Aorta (tissue), 5 donors: ENCODE results near the gene AP5Z1. TPM values are rescaled to one million over a fixed set of nuclear protein-coding genes. Genes with fewer than 3 reads are reported as not detected.
"Not testable (repeated sequence)": the region's sequence is repeated elsewhere in the genome, so short reads cannot be mapped to it uniquely, and the experiment has no call there.

ENCODE experiments used
- ATAC-seq: fragments of 200-7000 bp; cut with Tn5 transposase; one replicate; pipeline ENCODE4 v1.9.1; 2022; ENCODE audit warnings: moderate library complexity; ENCODE audit not compliant: low FRiP score
- DNase-seq, 2 donors: peaks; one replicate each; pipeline ENCODE4 v3.0.0-alpha.2; 2020
- H3K27ac ChIP-seq, 2 donors: one replicate each; pipeline ENCODE4 v1.5.1; 2013; ENCODE audit warnings: low read length in 2 of 2, mild to moderate bottlenecking in 2 of 2, moderate library complexity in 2 of 2, control low read depth in 1 of 2, inconsistent platforms in 1 of 2, low read depth in 1 of 2
- H3K27me3 ChIP-seq, 2 donors: one replicate each; pipeline ENCODE4 v1.6.1; 2013; ENCODE audit warnings: control low read depth in 1 of 2, low read length in 1 of 2, mild to moderate bottlenecking in 1 of 2, moderate library complexity in 1 of 2; ENCODE audit not compliant: insufficient read depth in 2 of 2, control insufficient read depth in 1 of 2
- H3K36me3 ChIP-seq, 2 donors: one replicate each; pipeline ENCODE4 v1.6.1; 2013; ENCODE audit warnings: control low read depth in 1 of 2, low read length in 1 of 2, mild to moderate bottlenecking in 1 of 2; ENCODE audit not compliant: insufficient read depth in 2 of 2, control insufficient read depth in 1 of 2
- H3K4me1 ChIP-seq, 2 donors: one replicate each; pipeline ENCODE4 v1.6.1; 2013; ENCODE audit warnings: low read length in 2 of 2, control low read depth in 1 of 2, mild to moderate bottlenecking in 1 of 2, moderate library complexity in 1 of 2; ENCODE audit not compliant: insufficient read depth in 2 of 2, control insufficient read depth in 1 of 2
- H3K4me3 ChIP-seq, 2 donors: one replicate each; pipeline ENCODE4 v1.5.1; 2013; ENCODE audit warnings: low read length in 2 of 2, control low read depth in 1 of 2, mild to moderate bottlenecking in 1 of 2
- H3K9me3 ChIP-seq: one replicate; pipeline ENCODE4 v1.6.1; 2013; ENCODE audit warnings: mild to moderate bottlenecking, low read length; ENCODE audit not compliant: control insufficient read depth
- WGBS, 2 donors: extraction: QIAGEN DNeasy Blood & Tissue Kit; methylation state at CpG; one replicate each; pipeline ENCODE4 v1.1.7; 2013; 5-methylcytosine and 5-hydroxymethylcytosine counted together
- intact Hi-C, 2 donors: fragments of 100-400 bp; cut with DNase I; formaldehyde crosslinking; loops; one replicate each; pipeline versions ENCODE4 v1.14.2 to v1.15.0; 2022
- polyA plus RNA-seq, 2 donors: library from polyadenylated mRNA; stranded (reverse); fragments of 200-250 nt; gene quantifications; one replicate each; pipeline ENCODE4 v1.2.3, GENCODE V29; 2013
- total RNA-seq, 2 donors: library from RNA; stranded (reverse); fragmentation: NEBNext Ultra II Directional; extraction: Animal tissue kit (Norgen Biotek cat#: 25700); gene quantifications; one replicate each; pipeline ENCODE4 v1.2.1, GENCODE V29; 2021
- donor health status: healthy with polysubstance abuse.
- donor health status: Bipolar disorder and iron deficiency.
- donor health status: DM: no; HTN: no; CAD: no.
- donor health status: DM: no; HTN: no; CAD: no.
- donor health status: DM: yes; HTN: yes; CAD: no.

The AP5Z1 gene
- total and polyA plus RNA-seq, 4 donors: 12.5 to 99.9 (median 38.0) TPM

GRCh38 chr7:4792537-4793126 is 17.2 kb downstream of the AP5Z1 start:
- Histone ChIP-seq H3K4me1 (no peaks in the 10 kb centered on the region), H3K4me3 (no peak overlapping the region), H3K27me3 (no peaks in the 10 kb centered on the region), H3K36me3 (peaks cover 0 to 12% of the 10 kb centered on the region in 2 donors), H3K27ac (no peak overlapping the region), H3K9me3 (no peaks in the 10 kb centered on the region)
- intact Hi-C loops: no loop called here
- peak in 1 of 2 donors; percentile 78 for DNase-seq
- WGBS, 2 donors: 70 to 71% methylated on average over 37 to 47 of the region's 47 CpGs
- peak; percentile 49 for ATAC-seq

DNA sequence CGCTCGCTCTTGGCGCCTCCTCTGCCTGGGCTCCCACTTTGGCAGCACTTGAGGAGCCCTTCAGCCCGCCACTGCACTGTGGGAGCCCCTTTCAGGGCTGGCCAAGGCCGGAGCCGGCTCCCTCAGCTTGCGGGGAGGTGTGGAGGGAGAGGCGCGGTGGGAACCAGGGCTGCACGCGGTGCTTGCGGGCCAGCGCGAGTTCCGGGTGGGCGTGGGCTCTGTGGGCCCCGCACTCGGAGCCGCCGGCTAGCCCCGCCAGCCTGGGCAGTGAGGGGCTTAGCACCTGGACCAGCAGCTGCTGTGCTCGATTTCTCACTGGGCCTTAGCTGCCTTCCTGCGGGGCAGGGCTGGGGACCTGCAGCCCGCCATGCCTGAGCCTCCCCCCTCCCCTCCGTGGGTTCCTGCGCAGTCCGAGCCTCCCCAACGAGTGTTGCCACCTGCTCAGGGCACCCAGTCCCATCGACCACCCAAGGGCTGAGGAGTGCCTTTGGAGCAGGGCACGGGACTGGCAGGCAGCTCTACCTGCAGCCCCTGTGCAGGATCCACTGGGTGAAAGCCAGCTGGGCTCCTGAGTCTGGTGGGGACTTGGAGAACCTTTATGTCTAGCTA is 18.1 kb downstream of the AP5Z1 start:
- ATAC-seq, H3K4me3 ChIP-seq, H3K9me3 ChIP-seq, DNase-seq, H3K27me3 ChIP-seq, H3K4me1 ChIP-seq, intact Hi-C loops, H3K27ac ChIP-seq: not testable (repeated sequence)
- 94 to 96% methylated on average over 28 to 30 of the region's 30 CpGs for WGBS, 2 donors
- H3K36me3 ChIP-seq: peaks cover 0 to 10% of the 10 kb centered on the region in 2 donors

- H3K27me3 ChIP-seq, H3K4me1 ChIP-seq, H3K36me3 ChIP-seq, H3K9me3 ChIP-seq, ATAC-seq, H3K27ac ChIP-seq, DNase-seq, intact Hi-C loops, H3K4me3 ChIP-seq: not testable (repeated sequence)
- 72 to 80% methylated on average over 12 to 14 of the region's 14 CpGs for WGBS, 2 donors
Observed at GRCh38 chr7:4794171-4794570, 18.7 kb downstream of the AP5Z1 start.

GRCh38 chr7:4794591-4795350 is 19.3 kb downstream of the AP5Z1 start:
- 84 to 87% methylated on average over 24 of the region's 24 CpGs for WGBS, 2 donors
- no peaks in the 10 kb centered on the region for H3K27me3 ChIP-seq
- intact Hi-C loops: loop anchor here in 1 of 2 donors (5.0 kb wide), 1 partner anchor 88 kb away; the partner anchor contains the start of gene RADIL
- no peak overlapping the region for H3K27ac ChIP-seq
- ATAC-seq: no peak
- H3K36me3 ChIP-seq: peaks cover 0 to 6% of the 10 kb centered on the region in 2 donors
- no peak overlapping the region for H3K4me3 ChIP-seq
- DNase-seq: no peak
- H3K4me1 ChIP-seq: no peaks in the 10 kb centered on the region
- no peaks in the 10 kb centered on the region for H3K9me3 ChIP-seq

DNA sequence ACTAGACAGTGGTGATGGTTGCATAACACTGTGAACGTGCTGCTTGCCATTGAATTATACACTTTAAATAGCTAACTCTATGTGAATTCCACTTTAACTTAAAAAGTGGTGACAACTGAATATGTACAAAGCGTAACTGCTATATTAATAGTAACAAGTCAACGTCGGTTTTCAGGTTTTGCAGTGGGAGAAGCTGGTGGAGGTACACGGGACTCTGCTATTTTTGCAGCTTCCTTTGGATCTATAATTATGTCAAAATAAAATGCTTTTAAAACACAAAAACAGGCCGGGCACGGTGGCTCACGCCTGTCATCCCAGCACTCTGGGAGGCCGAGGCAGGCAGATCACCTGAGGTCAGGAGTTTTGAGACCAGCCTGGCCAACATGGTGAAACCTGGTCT is 21.0 kb downstream of the AP5Z1 start:
- Histone ChIP-seq H3K27ac (no peak overlapping the region), H3K9me3 (no peaks in the 10 kb centered on the region), H3K4me1 (no peaks in the 10 kb centered on the region), H3K36me3 (no peaks in the 10 kb centered on the region), H3K4me3 (no peak overlapping the region), H3K27me3 (no peaks in the 10 kb centered on the region)
- ATAC-seq: no peak
- WGBS, 2 donors: 72 to 77% methylated on average over 9 of the region's 9 CpGs
- intact Hi-C loops: loop anchor here (2.0 to 5.0 kb wide), 2 partner anchors 86 to 288 kb away; partner anchors contain the start of gene RADIL (in 1 of the 2)
- DNase-seq: no peak

DNA sequence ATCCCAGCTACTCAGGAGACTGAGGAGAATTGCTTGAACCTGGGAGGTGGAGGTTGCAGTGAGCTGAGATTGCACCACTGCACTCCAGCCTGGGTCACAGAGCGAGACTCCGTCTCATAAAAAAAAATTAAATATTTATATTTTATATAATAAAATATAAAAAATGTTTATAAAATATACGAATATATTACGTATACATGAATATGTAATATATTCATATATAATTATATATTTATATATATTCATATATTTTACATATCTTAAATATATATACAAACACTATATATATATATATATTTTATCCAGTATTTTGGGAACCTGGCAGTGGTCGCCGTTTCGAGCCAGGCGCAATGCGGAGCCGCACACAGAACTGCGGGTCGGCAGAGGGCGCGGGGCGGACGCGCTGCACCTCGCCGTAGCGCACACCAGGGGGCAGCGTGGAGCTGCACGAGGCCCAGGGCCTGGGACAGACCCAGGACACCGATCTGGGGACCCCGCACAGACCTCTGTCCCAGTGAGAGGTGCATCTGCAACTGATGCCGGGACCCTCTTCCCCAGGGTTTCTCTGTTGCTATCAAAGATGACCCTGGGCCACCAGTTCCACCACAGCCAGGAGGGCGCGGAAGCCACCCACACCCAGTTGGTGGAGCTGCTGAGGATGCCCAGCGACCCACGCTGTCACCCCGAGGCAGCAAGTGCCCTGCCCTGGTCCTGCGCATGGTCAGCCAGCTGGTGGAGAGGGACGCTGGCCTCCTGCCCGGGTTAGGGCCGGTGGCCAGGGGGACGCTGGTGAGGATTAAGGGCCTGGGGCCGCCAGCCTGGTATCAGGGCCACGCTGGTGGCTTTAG is 22.7 kb downstream of the AP5Z1 start:
- intact Hi-C loops: loop anchor here (2.0 to 5.0 kb wide), 3 partner anchors 84 to 287 kb away; partner anchors contain the start of gene RADIL (in 2 of the 2)
- WGBS, 2 donors: 29 to 32% methylated on average over 37 of the region's 37 CpGs

DNA sequence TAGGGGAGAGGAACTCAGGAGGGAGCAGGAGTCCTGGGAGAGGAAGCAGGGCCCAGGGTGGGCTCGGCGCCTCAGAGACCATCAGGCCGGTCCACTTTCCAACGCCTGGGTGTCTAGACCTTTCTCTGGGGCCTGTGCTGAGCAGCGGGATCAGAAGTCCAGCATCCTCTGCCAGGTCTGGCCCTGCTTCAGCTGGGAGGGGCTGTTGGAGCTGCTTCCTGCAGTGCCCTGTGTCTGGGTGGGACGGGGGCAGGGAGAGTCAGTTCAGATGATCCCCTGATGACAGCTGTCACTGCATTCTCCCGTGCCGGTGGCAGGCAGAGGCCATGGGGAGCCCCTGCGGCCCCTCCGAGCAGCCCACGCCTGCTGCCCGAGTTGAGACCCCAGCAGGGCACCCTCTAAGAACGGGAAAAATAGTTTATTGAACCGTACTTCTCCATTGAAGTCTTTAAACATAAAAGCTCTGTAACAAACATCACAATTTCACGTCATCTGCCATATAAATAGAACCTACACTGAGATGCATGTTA is 23.3 kb downstream of the AP5Z1 start:
- 73 to 77% methylated on average over 15 of the region's 15 CpGs for whole genome bisulfite sequencing, 2 donors
- DNase-seq: no peak
- Histone ChIP-seq H3K9me3 (no peaks in the 10 kb centered on the region), H3K4me1 (no peaks in the 10 kb centered on the region), H3K36me3 (no peaks in the 10 kb centered on the region), H3K4me3 (no peak overlapping the region), H3K27ac (no peak overlapping the region), H3K27me3 (no peaks in the 10 kb centered on the region)
- intact Hi-C loops: loop anchor here (2.0 to 5.0 kb wide), 3 partner anchors 84 to 286 kb away; partner anchors contain the start of gene RADIL (in 2 of the 2)
- ATAC-seq: peak; percentile 4

More for the DNA sequence above, 22.7 kb downstream of the AP5Z1 start:
- no peaks in the 10 kb centered on the region for H3K27me3 ChIP-seq
- H3K4me1 ChIP-seq: no peaks in the 10 kb centered on the region
- H3K36me3 ChIP-seq: no peaks in the 10 kb centered on the region
- peak in 1 of 2 donors; percentile 88 for DNase-seq
- no peaks in the 10 kb centered on the region for H3K9me3 ChIP-seq
- peak; percentile 81 for ATAC-seq
- no peak overlapping the region for H3K27ac ChIP-seq
- H3K4me3 ChIP-seq: no peak overlapping the region
